ENCODE results near the gene PSME3IP1. TPM values are rescaled to one million over a fixed set of nuclear protein-coding genes. Genes with fewer than 3 reads are reported as not detected.
A peak's percentile ranks its signal among the peaks of the same experiment; 100 is the strongest.

PSME3IP1 gene
- total RNA-seq, 1 experiment from 2014 or later: 143 TPM

GRCh38 chr16:57192720-57193486 lies 7.1 kb upstream of the PSME3IP1 start:
- H3K36me3 Mint-ChIP-seq (ENCODE audit: insufficient read depth, unreplicated experiment): peaks cover 17% of the 10 kb centered on the region
- peaks cover 61% of the 10 kb centered on the region for H3K4me1 Mint-ChIP-seq (ENCODE audit: low read depth, unreplicated experiment)
- no peak overlapping the region for H3K4me3 ChIP-seq (ENCODE audit: low read depth, low read length)
- CTCF ChIA-PET: interaction anchor here (0.8 kb wide), 1 partner anchor 101 kb away, joined by 3 read pairs; the partner anchor contains the start of gene CPNE2
- peak overlapping the region; percentile 63 for H3K27ac Mint-ChIP-seq (ENCODE audit: unreplicated experiment)
- H3K27me3 Mint-ChIP-seq (ENCODE audit: insufficient read depth, unreplicated experiment): no peaks in the 10 kb centered on the region
- no TSS peak for BruUV-seq (replicated peaks)
- H3K9me3 ChIP-seq: no peaks in the 10 kb centered on the region
- H3K36me3 ChIP-seq (ENCODE audit: control insufficient read depth, insufficient read depth, low read length): no peaks in the 10 kb centered on the region
- intact Hi-C loops (cut with micrococcal nuclease; ENCODE audit: unreplicated experiment): no loop called here
- H3K4me1 ChIP-seq: peaks cover 50% of the 10 kb centered on the region
- no peak overlapping the region for H3K4me3 Mint-ChIP-seq (ENCODE audit: unreplicated experiment)
- no peak for TF ChIP-seq CTCF (IDR thresholded peaks at IDR 0.05; ENCODE audit: insufficient read depth in 1 of 2, low read depth in 1 of 2, low read length in 1 of 2, severe bottlenecking in 1 of 2, unreplicated experiment in 1 of 2)
- H3K27me3 ChIP-seq (replicated peaks; ENCODE audit: control insufficient read depth, insufficient read depth, low read length): no peaks in the 10 kb centered on the region
- H3K9me3 Mint-ChIP-seq (ENCODE audit: unreplicated experiment): no peaks in the 10 kb centered on the region
- DNase-seq: no peak
- POLR2A ChIA-PET: no interaction called here

- H3K27ac Mint-ChIP-seq (ENCODE audit: unreplicated experiment): no peak overlapping the region
- H3K4me3 Mint-ChIP-seq (ENCODE audit: unreplicated experiment): no peak overlapping the region
- no peaks in the 10 kb centered on the region for H3K27me3 Mint-ChIP-seq (ENCODE audit: insufficient read depth, unreplicated experiment)
- H3K27me3 ChIP-seq (replicated peaks; ENCODE audit: control insufficient read depth, insufficient read depth, low read length): no peaks in the 10 kb centered on the region
- BruUV-seq (replicated peaks): no TSS peak
- H3K4me3 ChIP-seq (ENCODE audit: low read depth, low read length): no peak overlapping the region
- H3K9me3 ChIP-seq: no peaks in the 10 kb centered on the region
- no peaks in the 10 kb centered on the region for H3K9me3 Mint-ChIP-seq (ENCODE audit: unreplicated experiment)
- peaks cover 50% of the 10 kb centered on the region for H3K4me1 ChIP-seq
- ChIA-PET CTCF (no interaction called here), POLR2A (no interaction called here)
- no peaks in the 10 kb centered on the region for H3K36me3 ChIP-seq (ENCODE audit: control insufficient read depth, insufficient read depth, low read length)
- H3K36me3 Mint-ChIP-seq (ENCODE audit: insufficient read depth, unreplicated experiment): peaks cover 20% of the 10 kb centered on the region
- no peak for TF ChIP-seq CTCF (IDR thresholded peaks at IDR 0.05; ENCODE audit: insufficient read depth in 1 of 2, low read depth in 1 of 2, low read length in 1 of 2, severe bottlenecking in 1 of 2, unreplicated experiment in 1 of 2)
- DNase-seq: no peak
- peaks cover 63% of the 10 kb centered on the region for H3K4me1 Mint-ChIP-seq (ENCODE audit: low read depth, unreplicated experiment)
- intact Hi-C loops (cut with micrococcal nuclease; ENCODE audit: unreplicated experiment): no loop called here
These were observed 6.3 kb upstream of the PSME3IP1 start for GRCh38 chr16:57192146-57192545.

- H3K4me3 Mint-ChIP-seq (ENCODE audit: unreplicated experiment): no peak overlapping the region
- H3K9me3 ChIP-seq: no peaks in the 10 kb centered on the region
- no TSS peak for BruUV-seq (replicated peaks)
- no peaks in the 10 kb centered on the region for H3K9me3 Mint-ChIP-seq (ENCODE audit: unreplicated experiment)
- intact Hi-C loops (cut with micrococcal nuclease; ENCODE audit: unreplicated experiment): no loop called here
- H3K27ac Mint-ChIP-seq (ENCODE audit: unreplicated experiment): no peak overlapping the region
- no peak for DNase-seq
- H3K36me3 ChIP-seq (ENCODE audit: control insufficient read depth, insufficient read depth, low read length): no peaks in the 10 kb centered on the region
- H3K4me1 ChIP-seq: peaks cover 50% of the 10 kb centered on the region
- CTCF ChIA-PET: no interaction called here
- TF ChIP-seq CTCF (IDR thresholded peaks at IDR 0.05; ENCODE audit: insufficient read depth in 1 of 2, low read depth in 1 of 2, low read length in 1 of 2, severe bottlenecking in 1 of 2, unreplicated experiment in 1 of 2): no peak
- no peak overlapping the region for H3K4me3 ChIP-seq (ENCODE audit: low read depth, low read length)
- H3K27me3 ChIP-seq (replicated peaks; ENCODE audit: control insufficient read depth, insufficient read depth, low read length): no peaks in the 10 kb centered on the region
- H3K4me1 Mint-ChIP-seq (ENCODE audit: low read depth, unreplicated experiment): peaks cover 55% of the 10 kb centered on the region
- H3K36me3 Mint-ChIP-seq (ENCODE audit: insufficient read depth, unreplicated experiment): peaks cover 30% of the 10 kb centered on the region
- POLR2A ChIA-PET: interaction anchor here (0.5 kb wide), 1 partner anchor 289 kb away, joined by 3 read pairs; no protein-coding TSS in a partner anchor
- no peaks in the 10 kb centered on the region for H3K27me3 Mint-ChIP-seq (ENCODE audit: insufficient read depth, unreplicated experiment)
These were observed 5.3 kb upstream of the PSME3IP1 start for GRCh38 chr16:57191056-57191571.
